ENCODE results near the gene ATG9A.

The ATG9A gene

DNA sequence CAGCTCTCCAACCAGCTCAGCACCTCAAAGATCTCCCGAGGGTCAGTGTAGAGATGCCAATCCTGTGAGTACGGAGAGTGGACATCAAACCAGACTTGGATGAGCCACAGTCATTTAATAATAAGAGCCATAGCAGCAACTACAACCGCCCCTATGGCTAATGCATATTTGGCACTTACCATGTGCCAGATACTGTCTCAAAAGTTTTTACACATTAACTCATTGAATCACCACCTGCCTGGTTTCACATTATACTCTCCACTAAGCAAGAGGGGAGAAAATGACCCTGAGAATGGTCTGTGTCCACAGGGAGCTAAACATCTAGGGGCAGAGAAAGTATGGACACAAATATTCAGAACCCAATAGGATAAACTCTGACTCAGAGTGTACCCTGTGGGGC, 55.3 kb downstream of the ATG9A start:
- Histone ChIP-seq H4K20me1 (ENCODE audit: insufficient read depth, low read length) (no peaks in the 10 kb centered on the region), H3F3A (ENCODE audit: insufficient read depth, low read length) (peaks cover 22% of the 10 kb centered on the region), H3K27me3 (replicated peaks; ENCODE audit: insufficient read depth, low read length) (no peaks in the 10 kb centered on the region)

DNA sequence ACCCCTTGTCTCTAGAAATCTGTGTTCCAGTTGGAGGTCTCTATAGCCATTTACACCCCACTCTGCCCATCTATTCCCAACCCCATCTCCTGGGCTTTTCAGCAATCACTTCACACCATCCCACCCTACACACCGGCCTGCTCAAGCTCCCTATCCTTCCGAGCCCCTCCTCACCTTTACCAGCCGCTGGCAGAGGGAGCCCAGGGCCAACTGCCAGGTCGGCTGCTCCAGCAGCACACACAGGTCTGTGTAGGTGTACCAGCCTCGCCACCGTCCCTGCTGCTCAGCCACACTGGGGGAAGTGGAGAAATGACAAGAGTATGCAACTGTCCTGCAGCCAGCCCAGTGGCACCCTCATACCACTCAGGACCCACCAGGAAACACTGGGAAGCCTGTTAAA, 56.3 kb downstream of the ATG9A start:
- no peak overlapping the region for H3K4me2 ChIP-seq (ENCODE audit: low read depth, low read length)
- DNase-seq: no peak
- no peak overlapping the region for H3K9ac ChIP-seq (ENCODE audit: low read length)
- no peaks in the 10 kb centered on the region for H3K9me3 ChIP-seq (replicated peaks; ENCODE audit: insufficient read depth, low read length)
- peaks cover 3% of the 10 kb centered on the region; the same call in 1 of the 2 replicates for H3K36me3 ChIP-seq (replicated peaks; ENCODE audit: insufficient read depth, low read length)
- no peak for TF ChIP-seq EZH2phosphoT487 (IDR thresholded peaks at IDR 0.05; ENCODE audit: low read length)
- no peaks in the 10 kb centered on the region for H3K9me2 ChIP-seq (replicated peaks; ENCODE audit: insufficient read depth, low read length)
- no peaks in the 10 kb centered on the region for H4K20me1 ChIP-seq (ENCODE audit: insufficient read depth, low read length)
- peaks cover 22% of the 10 kb centered on the region for H3F3A ChIP-seq (ENCODE audit: insufficient read depth, low read length)
- no peak overlapping the region for H2AFZ ChIP-seq (ENCODE audit: low read length)
- H3K79me2 ChIP-seq (ENCODE audit: low read length): peaks cover 30% of the 10 kb centered on the region
- H3K4me3 ChIP-seq (ENCODE audit: low read length): no peak overlapping the region
- no peaks in the 10 kb centered on the region for H3K27me3 ChIP-seq (replicated peaks; ENCODE audit: insufficient read depth, low read length)
- no peak overlapping the region for H3K27ac ChIP-seq (ENCODE audit: low read length)
- 0 out of 2 replicates have a peak, but pooled peaks cover 6% of the 10 kb centered on the region for H3K4me1 ChIP-seq (ENCODE audit: low read length)

More for the DNA sequence above, 55.3 kb downstream of the ATG9A start:
- H3K27ac ChIP-seq (ENCODE audit: low read length): no peak overlapping the region
- no peak overlapping the region for H3K9ac ChIP-seq (ENCODE audit: low read length)
- H3K4me3 ChIP-seq (ENCODE audit: low read length): no peak overlapping the region
- no peaks in the 10 kb centered on the region for H3K9me2 ChIP-seq (replicated peaks; ENCODE audit: insufficient read depth, low read length)
- peaks cover 3% of the 10 kb centered on the region; the same call in 1 of the 2 replicates for H3K36me3 ChIP-seq (replicated peaks; ENCODE audit: insufficient read depth, low read length)
- TF ChIP-seq, protein P1, sequence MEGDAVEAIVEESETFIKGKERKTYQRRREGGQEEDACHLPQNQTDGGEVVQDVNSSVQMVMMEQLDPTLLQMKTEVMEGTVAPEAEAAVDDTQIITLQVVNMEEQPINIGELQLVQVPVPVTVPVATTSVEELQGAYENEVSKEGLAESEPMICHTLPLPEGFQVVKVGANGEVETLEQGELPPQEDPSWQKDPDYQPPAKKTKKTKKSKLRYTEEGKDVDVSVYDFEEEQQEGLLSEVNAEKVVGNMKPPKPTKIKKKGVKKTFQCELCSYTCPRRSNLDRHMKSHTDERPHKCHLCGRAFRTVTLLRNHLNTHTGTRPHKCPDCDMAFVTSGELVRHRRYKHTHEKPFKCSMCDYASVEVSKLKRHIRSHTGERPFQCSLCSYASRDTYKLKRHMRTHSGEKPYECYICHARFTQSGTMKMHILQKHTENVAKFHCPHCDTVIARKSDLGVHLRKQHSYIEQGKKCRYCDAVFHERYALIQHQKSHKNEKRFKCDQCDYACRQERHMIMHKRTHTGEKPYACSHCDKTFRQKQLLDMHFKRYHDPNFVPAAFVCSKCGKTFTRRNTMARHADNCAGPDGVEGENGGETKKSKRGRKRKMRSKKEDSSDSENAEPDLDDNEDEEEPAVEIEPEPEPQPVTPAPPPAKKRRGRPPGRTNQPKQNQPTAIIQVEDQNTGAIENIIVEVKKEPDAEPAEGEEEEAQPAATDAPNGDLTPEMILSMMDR (IDR thresholded peaks at IDR 0.05; ENCODE audit: low read length): no peak
- TF ChIP-seq EZH2 (optimal IDR thresholded peaks at IDR 0.05; ENCODE audit: low read depth, low read length): no peak
- no peak for TF ChIP-seq EZH2phosphoT487 (IDR thresholded peaks at IDR 0.05; ENCODE audit: low read length)
- peaks cover 38% of the 10 kb centered on the region for H3K79me2 ChIP-seq (ENCODE audit: low read length)
- H3K4me2 ChIP-seq (ENCODE audit: low read depth, low read length): no peak overlapping the region
- H3K9me3 ChIP-seq (replicated peaks; ENCODE audit: insufficient read depth, low read length): no peaks in the 10 kb centered on the region
- no peak for DNase-seq
- H3K4me1 ChIP-seq (ENCODE audit: low read length): peaks cover 10% of the 10 kb centered on the region; the same call in 1 of the 2 replicates
- H2AFZ ChIP-seq (ENCODE audit: low read length): no peak overlapping the region

DNA sequence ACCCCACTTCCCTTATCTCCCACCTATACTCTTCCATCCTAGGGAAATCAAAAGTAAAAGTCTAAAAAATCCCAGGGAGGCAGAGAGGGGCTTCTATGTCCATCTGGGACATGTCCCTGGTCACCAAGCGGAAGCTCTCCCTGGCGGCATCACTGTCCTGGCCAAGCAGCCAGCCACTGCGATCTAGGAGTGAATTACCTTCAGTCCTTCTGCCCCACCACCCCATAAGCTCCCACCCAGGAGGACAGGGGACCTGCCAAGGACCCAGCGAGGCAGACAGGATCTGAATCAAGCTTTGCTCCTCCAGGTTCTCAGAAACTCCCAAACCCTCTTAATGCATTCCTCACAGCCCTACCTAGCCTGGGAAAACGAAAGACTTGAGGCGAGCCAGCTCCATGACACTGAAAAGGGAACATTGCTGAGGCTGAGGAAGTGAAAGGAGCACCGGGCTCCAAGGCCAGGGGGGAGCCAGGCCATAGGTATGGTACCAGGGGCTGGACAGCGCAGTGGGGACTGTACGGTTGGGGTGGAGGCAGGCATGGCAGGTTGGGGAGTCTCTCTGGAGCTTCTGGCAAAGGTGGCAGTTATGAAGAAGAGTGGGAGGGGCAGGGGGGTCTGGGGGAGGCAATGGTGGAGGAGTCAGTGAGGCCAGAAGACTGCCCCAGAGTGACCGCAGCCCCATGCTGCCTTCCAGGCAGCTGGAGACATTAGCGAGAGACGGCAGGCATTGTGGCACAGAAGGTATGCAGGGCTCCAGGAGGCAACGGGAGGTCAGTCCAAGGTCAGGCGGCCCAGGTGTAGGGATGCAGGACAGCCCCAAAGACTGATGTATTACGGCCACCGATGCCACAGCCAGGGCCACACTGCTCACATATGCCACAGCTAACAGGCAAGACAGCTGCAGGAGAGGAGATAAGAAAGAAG, 56.9 kb downstream of the ATG9A start:
- H4K20me1 ChIP-seq (ENCODE audit: insufficient read depth, low read length): no peaks in the 10 kb centered on the region
- H3K9me3 ChIP-seq (replicated peaks; ENCODE audit: insufficient read depth, low read length): no peaks in the 10 kb centered on the region
- TF ChIP-seq, protein P1 (IDR thresholded peaks at IDR 0.05; ENCODE audit: low read length): no peak
- no peaks in the 10 kb centered on the region for H3K9me2 ChIP-seq (replicated peaks; ENCODE audit: insufficient read depth, low read length)
- peaks cover 30% of the 10 kb centered on the region for H3K79me2 ChIP-seq (ENCODE audit: low read length)
- peaks cover 18% of the 10 kb centered on the region for H3F3A ChIP-seq (ENCODE audit: insufficient read depth, low read length)
- H3K4me3 ChIP-seq (ENCODE audit: low read length): no peak overlapping the region
- no peak overlapping the region for H3K27ac ChIP-seq (ENCODE audit: low read length)
- DNase-seq: no peak
- no peak overlapping the region for H2AFZ ChIP-seq (ENCODE audit: low read length)
- H3K4me1 ChIP-seq (ENCODE audit: low read length): 0 out of 2 replicates have a peak, but pooled peaks cover 6% of the 10 kb centered on the region
- H3K27me3 ChIP-seq (replicated peaks; ENCODE audit: insufficient read depth, low read length): no peaks in the 10 kb centered on the region
- no peak overlapping the region for H3K4me2 ChIP-seq (ENCODE audit: low read depth, low read length)
- no peak overlapping the region for H3K9ac ChIP-seq (ENCODE audit: low read length)
- H3K36me3 ChIP-seq (replicated peaks; ENCODE audit: insufficient read depth, low read length): peaks cover 3% of the 10 kb centered on the region; the same call in 1 of the 2 replicates

DNA sequence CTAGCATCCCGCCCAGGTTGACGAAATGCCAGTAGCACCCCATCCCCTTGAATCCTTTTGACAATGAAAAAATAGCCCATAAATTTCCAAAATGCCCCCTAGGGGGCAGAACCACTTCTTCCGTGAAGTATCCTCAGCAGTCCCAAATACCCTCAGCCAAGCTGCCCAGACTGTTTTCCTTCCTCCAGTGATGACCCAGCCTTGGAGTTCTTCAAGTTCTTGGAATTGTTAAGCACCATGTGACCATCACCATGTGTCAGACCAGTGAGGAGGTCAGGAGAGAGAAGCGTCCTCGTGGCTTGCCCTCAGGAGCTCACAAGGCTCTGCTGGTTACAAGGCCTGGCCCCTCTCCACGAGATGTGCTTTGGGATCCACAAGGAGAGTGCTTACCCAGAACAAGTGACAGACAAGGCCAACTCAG, 58.2 kb downstream of the ATG9A start:
- Histone ChIP-seq H3K79me2 (ENCODE audit: low read length) (peaks cover 25% of the 10 kb centered on the region), H4K20me1 (ENCODE audit: insufficient read depth, low read length) (no peaks in the 10 kb centered on the region), H3K4me3 (ENCODE audit: low read length) (no peak overlapping the region), H3K9me2 (replicated peaks; ENCODE audit: insufficient read depth, low read length) (no peaks in the 10 kb centered on the region), H3K27me3 (replicated peaks; ENCODE audit: insufficient read depth, low read length) (no peaks in the 10 kb centered on the region), H3K36me3 (replicated peaks; ENCODE audit: insufficient read depth, low read length) (peaks cover 3% of the 10 kb centered on the region; the same call in 1 of the 2 replicates), H3K9ac (ENCODE audit: low read length) (no peak overlapping the region), H3K4me1 (ENCODE audit: low read length) (0 out of 2 replicates have a peak, but pooled peaks cover 6% of the 10 kb centered on the region), H3K4me2 (ENCODE audit: low read depth, low read length) (no peak overlapping the region), H3F3A (ENCODE audit: insufficient read depth, low read length) (peaks cover 5% of the 10 kb centered on the region), H3K27ac (ENCODE audit: low read length) (no peak overlapping the region), H3K9me3 (replicated peaks; ENCODE audit: insufficient read depth, low read length) (no peaks in the 10 kb centered on the region), H2AFZ (ENCODE audit: low read length) (no peak overlapping the region)
- no peak for TF ChIP-seq EZH2 (optimal IDR thresholded peaks at IDR 0.05; ENCODE audit: low read depth, low read length)
- TF ChIP-seq, protein P1 (IDR thresholded peaks at IDR 0.05; ENCODE audit: low read length): peak; percentile 69
- peak; percentile 46 for DNase-seq

All from MM.1S (cell line).